COLO829 (cell line): Measurements from ENCODE around the gene CHI3L2.

Experiments used
- DNase-seq: peaks from one replicate; pipeline ENCODE4 v3.0.0; 2012; ENCODE audit warnings: low spot score

The CHI3L2 gene

DNA sequence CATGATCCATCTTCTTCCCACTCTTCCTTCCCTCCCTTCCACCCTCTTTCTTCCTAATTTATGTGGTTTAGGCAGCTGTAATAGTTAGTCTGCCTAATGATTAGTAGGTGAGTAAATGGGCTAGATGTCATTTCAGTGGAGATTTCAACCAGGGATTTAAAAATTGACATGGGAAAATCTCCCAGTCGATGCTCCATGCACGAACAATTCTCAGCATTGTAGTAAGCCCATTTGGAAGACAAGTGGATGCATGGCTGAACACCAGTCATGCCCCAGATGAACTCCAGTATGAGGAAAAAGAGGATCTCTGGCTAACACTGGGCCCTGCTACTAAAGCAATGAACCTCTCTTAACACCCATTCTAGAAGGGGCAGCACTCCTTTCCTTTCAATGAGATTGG, 25.3 kb downstream of the CHI3L2 start:
- no peak for DNase-seq

DNA sequence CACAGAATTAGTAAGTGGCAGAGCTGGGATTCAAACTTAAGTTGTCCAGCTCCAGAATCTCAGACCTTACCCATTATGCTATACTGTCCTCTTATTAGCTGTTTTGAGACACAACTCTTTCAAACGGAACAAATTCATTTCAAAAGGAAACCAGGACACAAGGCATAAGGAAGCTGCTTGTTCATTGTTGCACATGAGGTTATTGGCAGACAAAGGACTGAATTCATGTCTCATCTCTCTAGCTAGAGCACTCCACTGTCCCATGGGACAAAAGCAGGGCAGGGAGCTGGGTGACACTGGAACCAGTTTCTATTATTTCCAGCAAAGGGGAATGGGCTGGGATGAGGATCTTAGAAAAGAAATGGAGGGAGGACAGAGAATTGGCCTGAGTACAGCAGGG, 26.4 kb downstream of the CHI3L2 start:
- peak; percentile 82 for DNase-seq

DNA sequence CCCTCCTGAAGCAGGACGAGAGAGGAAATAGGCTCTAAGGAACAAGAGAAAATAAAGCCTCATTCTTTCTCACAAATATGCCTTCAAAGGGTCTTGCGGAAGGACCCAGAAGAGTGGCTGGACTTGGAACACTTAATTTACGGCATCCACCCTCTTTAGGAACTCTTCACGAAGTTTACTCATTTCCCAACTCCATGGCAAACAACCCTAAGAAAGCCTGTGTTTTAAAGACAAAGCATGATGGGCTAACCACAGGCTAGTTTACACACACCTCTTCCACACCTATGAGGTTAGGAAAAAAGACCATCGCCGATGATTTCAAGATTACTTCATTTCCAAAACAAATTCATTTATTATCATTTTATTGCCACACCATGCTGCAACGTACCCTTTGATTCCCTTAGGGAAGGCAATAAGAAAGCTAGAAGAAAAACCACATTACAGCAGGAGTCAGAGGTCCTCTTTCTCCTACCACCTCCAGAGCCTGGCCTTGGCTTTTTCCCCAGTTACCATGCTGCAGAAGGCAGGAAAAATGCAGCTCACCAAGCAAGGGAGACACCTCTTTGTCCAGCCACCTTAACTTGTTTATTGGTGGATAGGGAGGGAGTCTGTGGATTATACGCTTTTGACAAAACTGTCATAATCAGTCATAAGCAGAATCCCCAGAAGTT, 29.6 kb downstream of the CHI3L2 start:
- no peak for DNase-seq

- no peak for DNase-seq
Observed at GRCh38 chr1:111267801-111268508, 40.4 kb downstream of the CHI3L2 start.

GRCh38 chr1:111269825-111270406, 42.4 kb downstream of the CHI3L2 start:
- no peak for DNase-seq

DNA sequence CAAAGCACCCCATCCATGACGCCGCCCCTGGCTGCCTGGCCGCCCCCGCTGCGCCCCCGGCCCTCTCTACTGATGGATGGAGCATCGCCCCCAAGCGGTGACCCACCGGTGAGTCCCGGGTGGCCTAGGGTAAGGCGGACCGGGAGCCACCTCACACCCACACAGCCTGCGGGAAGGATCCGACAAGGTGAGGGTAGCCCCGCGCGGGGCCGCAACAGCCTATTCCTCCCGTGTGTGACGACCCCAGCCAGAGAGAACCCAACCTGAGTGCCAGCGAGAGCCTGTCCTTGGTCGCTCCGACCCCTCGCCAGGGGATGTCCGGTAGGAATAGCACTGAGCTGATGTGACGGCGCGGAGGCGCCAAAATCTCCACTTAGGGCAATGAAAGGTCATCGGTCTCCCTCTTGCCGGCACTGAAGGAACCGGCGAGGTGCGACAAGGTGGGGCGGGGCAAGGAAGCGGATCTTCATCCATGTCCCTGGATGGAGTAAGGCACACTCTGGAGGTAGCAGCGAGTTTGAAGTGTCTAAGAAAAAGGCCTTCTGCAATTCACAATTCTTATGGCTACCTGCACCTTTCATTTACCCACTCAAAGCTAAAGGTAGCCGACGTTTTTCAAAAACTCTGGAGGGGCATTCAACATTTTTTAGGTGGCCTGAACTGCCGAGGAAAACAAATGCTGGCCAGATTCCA, 43.4 kb downstream of the CHI3L2 start:
- DNase-seq, result no peak

- DNase-seq, result no peak
Observed at GRCh38 chr1:111271464-111271801, 43.9 kb downstream of the CHI3L2 start.

DNA sequence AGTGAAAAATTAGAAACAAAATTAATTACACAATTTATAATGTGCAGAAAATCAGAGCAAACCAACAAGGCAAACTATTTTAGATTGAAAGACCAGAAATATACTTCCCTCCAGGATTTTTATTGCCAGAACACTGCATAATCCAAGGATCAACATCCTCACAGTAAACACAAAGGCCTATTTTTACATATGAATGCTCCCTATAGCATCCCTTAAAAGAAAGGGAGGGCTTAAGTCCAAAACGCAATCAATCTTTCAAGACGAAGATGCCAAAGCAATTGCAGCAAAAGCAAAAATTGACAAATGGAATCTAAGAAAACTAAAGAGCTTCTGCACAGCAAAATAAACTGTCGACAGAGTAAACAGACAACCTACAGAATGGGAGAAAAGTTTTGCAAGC, 44.6 kb downstream of the CHI3L2 start:
- DNase-seq, result no peak

GRCh38 chr1:111274653-111275052, 47.1 kb downstream of the CHI3L2 start:
- no peak for DNase-seq

DNA sequence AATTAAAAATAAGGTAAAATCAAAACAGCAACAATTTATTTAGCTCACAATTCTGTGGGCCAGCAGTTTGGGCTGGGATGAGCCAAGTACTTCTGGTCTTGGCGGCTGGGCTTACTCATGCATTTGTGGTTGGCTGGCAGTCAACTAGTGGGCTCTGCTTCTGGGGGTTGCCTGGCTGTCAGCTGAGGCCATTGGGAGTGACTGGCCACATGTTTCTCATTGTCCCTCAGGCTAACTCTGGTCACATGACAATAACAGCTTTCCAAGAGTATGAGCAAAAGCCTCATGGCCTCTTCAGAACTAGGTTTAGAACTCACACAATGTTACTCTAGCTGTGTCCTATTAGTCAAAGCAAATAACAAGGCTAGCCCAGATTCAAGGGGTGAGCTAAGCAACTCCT, 47.6 kb downstream of the CHI3L2 start:
- peak; percentile 29 for DNase-seq

GRCh38 chr1:111275780-111276433, 48.4 kb downstream of the CHI3L2 start:
- no peak for DNase-seq

GRCh38 chr1:111279144-111279543, 51.6 kb downstream of the CHI3L2 start:
- no peak for DNase-seq

- DNase-seq, result no peak
Observed at GRCh38 chr1:111280267-111280666, 52.8 kb downstream of the CHI3L2 start.

GRCh38 chr1:111281411-111281810, 53.9 kb downstream of the CHI3L2 start:
- DNase-seq, result no peak

DNA sequence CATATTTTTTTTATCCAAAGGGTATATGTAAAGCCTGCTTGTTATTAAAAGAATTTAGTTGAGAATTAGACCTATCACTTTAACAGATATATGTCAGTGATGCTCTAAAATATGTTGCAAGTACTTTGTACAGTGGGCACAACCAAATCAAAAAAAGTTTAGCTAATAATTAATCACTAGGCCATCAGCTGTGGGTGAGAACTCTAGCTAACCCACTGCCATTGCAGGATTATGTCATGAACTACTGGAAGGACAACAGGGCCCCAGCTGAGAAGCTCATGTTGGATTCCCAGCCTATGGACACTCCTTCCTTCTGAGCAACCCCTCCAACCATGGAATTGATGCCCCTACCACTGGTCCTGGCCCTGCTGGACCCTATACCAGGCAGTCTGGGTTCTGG, 56.3 kb downstream of the CHI3L2 start:
- DNase-seq, result no peak

DNA sequence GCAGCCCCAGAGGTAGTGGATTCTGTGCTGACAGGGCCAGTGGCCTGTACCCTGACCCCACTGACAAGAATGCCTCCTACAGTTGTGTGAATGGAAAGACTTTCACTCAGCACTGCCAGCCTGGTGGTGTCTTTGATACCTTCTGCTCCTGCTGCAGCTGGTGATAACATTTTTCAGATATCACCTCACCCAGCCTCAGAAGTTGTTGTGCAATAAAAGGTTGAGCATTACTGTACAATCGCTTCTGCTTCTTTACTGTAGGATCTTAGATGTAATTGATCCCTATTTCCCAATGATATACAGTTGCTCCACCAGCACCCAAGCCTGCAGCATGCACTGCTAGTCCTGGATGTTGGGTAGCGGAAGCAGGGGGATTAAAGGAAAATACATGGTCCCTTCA, 58.4 kb downstream of the CHI3L2 start:
- no peak for DNase-seq

- no peak for DNase-seq
Observed at GRCh38 chr1:111286912-111287311, 59.4 kb downstream of the CHI3L2 start.

DNA sequence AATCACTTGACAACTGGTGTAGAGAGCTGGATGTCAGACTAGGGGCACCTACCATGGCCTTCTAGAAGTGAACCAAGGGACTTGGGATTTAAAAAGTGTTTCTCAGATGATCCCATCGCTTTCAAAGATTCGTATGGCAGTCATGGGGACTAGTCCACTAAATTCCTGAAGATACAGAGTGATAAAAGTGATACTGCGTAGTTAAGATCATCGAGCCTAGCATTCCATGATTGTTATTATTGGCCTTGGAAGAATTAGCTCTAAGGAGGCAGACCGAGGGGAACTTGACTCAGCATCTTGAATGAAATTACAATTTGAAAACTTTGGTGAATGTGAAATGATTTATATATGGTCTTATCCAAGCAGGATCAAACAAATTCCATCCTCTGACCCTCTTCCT, 61.9 kb downstream of the CHI3L2 start:
- DNase-seq, result no peak

DNA sequence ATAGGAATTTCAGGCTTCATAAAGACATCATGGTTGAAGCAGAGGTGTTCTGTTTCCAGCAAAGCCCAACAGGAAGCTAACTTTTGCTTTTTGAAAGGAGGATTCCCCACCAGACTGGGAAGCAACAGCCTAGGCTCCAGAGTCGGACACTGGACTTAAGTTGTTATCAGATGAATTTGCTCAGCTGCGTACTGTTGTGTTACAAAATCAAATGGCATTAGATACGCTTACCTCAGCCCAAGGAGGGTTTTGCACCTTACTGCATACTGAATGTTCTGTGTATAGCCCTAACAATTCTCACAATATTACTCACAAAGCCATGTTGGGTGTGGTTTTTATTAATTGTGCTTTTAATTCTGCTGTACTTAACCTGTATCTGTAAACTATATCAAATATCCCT, 62.6 kb downstream of the CHI3L2 start:
- DNase-seq, result no peak

GRCh38 chr1:111290630-111291029, 63.1 kb downstream of the CHI3L2 start, which contains the start of gene CHIA:
Gene CHIA (plus strand): TSS chr1:111290851. CDS start chr1:111310468, 19,617 bp downstream.
- DNase-seq, result no peak
